Fibroblast of skin of scalp (primary cell): ENCODE measurements around the gene SLC37A2.
"Not testable (repeated sequence)": the region's sequence is repeated elsewhere in the genome, so short reads cannot be mapped to it uniquely, and the experiment has no call there.

Experiments used
- DNase-seq: peaks from one replicate; pipeline ENCODE4 v3.0.0-alpha.2; 2013

The SLC37A2 gene

DNA sequence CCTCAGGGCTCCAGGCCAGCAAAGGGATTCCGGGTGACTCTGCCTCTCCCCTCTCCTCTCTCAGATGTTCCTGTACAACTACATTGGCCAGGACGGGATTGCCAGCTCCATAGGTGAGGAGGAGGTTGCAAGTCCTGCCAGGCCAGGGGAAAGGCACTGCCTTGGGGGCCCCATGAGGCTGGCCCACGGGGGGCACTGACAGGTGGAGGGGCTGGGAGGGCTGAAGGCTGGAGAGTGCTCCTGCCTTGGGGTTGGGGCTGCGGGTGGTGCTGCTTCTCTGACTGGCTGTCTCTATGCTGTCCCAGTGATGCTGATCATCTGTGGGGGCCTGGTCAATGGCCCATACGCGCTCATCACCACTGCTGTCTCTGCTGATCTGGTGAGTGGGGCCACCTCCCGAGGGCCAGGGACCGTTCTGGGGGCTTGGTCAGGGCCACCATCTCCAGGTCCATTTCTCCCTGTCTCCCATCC, 21.7 kb downstream of the SLC37A2 start:
- DNase-seq: no peak

GRCh38 chr11:125085301-125086081, 22.4 kb downstream of the SLC37A2 start:
- DNase-seq: no peak

DNA sequence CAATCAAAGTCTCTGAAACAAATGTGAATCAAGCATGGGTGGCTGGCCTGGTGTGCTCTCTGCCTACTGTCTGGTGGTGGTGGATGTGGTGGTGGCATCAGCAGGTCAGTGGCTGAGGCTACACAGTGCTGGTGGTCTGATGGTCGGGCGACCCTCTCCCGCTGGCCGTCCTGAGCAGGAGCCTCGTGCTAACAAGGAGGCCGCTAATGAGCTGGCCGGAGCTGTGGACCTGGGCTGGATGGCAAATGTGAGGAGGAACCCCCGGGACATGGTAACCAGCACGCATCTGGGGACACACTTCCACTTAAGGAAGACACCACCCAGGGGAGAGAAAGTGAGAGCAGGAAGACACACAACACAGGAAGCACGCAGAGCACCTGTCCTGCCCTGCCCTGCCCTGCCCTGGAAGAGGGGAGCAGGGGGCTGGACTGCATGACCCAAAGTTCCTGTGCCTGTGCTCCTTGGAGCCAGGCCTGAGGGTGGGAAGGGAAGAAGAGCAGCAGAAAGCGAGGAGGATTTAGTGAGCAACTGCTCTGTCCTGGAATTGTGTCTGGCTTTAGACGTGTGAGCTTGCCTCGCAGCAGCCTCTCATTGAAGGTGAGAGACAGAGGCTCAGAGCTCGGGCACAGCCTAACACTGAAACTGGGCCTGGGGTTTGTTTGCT, 23.7 kb downstream of the SLC37A2 start:
- no peak for DNase-seq

GRCh38 chr11:125088123-125088522, 25.0 kb downstream of the SLC37A2 start:
- DNase-seq: no peak

GRCh38 chr11:125088576-125089455, 25.7 kb downstream of the SLC37A2 start:
- DNase-seq: no peak

- DNase-seq: not testable (repeated sequence)
These were observed 26.4 kb downstream of the SLC37A2 start for GRCh38 chr11:125089481-125089880.

DNA sequence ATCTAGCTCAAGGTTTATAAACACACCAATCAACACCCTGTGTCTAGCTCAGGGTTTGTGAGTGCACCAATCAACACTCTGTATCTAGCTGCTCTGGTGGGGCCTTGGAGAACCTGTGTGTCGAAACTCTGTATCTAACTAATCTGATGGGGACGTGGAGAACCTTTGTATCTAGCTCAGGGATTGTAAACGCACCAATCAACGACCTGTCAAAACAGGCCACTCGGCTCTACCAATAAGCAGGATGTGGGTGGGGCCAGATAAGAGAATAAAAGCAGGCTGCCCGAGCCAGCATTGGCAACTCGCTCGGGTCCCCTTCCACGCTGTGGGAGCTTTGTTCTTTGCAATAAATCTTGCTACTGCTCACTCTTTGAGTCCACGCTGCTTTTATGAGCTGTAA, 27.0 kb downstream of the SLC37A2 start:
- DNase-seq: not testable (repeated sequence)

GRCh38 chr11:125090816-125091215, 27.7 kb downstream of the SLC37A2 start:
- no peak for DNase-seq

DNA sequence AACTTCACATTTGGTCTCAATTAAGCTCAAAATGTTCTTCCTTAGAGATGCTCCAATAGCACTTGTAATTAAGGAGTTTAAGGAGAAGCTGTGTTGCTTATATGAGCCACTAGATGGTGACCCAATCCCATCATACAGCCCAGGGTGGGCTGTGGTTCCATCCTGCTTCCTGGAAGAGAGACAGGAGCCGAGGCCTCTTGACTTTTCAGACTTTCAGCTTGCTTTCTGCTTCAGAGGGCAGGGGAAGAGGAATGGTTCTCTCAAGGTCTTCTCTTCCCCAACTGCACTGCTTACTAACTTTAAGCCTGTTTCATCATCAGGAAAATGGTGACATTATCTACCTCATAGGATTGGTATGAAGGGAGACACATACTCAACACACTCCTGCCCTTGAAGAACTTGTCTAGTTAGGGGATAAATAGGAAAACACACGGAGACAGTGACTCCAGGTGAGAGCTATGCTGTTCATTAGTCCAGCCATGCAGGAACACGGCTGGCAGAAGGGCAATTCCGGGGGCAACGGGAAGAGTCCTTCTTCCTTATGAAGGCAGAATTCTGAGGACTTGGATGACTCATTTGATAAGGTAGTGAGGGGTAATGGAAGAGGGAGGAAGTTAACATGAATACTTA, 28.3 kb downstream of the SLC37A2 start:
- DNase-seq: peak; percentile 82

DNA sequence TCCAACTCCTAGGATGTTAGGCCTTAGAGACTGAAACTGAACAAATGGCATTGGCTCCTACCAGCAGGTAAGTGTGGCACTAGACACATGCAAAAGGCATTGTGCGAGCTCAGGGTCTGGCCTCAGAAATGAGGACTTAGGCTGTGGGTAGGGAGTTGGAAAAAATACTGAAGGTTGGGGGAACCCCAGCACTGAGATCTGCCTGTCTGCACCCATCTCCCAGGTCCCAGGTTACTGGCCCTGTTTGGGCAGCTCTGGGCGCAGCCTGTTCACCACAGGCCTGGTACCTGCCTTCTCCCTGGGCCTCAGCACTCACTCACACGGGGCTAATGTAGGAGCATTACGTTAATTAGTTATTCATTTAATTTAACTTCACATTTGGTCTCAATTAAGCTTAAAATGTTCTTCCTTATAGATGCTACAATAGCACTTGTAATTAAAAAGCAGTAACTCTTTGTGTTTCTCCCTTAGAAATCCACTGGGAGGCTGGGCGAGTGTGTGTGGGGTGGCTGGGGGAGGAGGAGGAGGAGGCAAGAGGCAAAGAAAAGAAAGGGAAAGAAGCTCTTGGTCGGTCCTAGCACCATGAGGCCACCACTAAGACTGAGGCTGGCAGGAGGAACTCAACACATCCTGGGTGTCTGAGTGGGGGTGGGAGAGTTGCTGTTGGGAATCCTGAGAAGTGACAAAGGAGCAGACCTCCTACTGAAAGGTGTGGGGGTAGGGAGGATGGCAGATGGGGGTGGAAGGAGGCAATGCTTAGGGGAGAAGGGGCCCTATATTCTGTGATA, 29.0 kb downstream of the SLC37A2 start:
- DNase-seq: no peak

GRCh38 chr11:125092669-125093068, 29.6 kb downstream of the SLC37A2 start:
- DNase-seq: no peak

GRCh38 chr11:125093502-125093901, 30.4 kb downstream of the SLC37A2 start:
- DNase-seq: no peak

DNA sequence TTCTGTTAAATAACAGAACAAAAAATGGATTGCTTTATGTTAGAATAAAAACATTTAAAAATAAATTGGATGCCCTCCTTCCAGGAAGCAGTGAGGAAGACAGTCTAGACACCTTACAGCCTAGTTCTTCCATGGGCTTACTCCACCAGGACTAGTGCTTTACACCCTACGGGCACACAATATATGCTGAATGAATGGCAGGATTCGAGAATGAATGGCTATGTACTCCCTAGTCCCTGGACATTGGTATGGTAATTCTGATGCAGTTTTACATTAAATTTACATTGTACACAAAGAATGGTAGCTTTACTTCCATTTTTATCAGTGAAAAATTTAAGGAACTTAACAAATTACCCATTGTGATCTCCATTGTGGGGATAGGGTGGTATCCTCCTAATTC, 31.6 kb downstream of the SLC37A2 start:
- DNase-seq: no peak

DNA sequence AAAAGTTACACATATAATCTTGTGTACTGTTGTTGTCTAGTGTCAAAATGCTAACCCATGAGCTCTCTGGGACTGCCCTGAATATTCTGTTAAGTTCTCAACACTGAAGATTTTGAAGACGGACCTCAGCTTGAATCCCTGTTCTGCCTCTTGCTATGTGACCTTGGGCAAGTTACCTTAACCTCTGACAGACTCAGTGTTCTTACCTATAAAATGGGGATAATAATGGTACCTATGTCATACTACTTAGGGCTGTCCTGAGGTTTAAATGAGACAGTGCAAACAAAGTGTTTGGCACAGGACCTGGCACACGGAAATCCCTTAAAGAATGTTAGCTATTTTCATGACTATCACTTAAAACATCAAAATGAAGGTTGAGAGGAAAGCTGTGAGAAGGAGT, 37.0 kb downstream of the SLC37A2 start:
- DNase-seq: no peak

DNA sequence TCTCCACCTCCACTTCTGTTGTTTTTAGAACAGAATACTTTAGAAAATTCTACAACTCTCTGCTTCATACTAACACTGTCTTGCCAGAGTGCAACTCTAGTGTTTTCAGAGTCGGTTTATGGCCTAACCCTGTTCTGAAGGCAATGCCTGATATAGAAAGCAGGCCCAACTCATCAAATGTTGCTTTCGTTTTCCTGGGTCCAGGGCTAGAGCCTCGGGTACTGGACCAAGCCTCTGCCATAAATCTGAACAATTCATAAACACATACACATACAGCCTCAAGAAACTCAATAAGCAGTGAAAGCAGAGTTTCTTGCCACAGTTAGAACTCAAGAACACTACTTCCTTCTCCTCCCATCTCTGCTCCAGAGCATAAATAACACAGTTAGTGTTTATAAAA, 38.5 kb downstream of the SLC37A2 start:
- no peak for DNase-seq

DNA sequence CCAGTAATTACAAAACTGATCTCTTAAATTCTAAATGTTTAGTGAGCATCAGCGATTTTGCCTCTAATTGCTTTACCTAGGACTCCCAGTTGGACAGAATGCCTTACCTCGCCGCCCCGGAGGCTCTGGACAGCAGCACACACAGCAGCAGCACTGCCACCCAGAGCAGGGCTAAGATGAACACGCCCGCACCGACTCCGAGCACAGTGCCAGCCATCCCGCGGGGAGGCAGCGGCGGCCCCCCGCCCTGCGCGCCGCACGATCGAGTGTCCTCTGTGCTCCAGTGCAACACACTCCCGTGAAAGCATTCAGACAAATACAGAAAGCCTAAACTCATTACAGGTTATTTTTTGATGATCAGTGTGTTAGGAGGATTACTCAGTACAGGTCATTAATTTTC, 38.9 kb downstream of the SLC37A2 start:
- DNase-seq: no peak

GRCh38 chr11:125102510-125102909, 39.4 kb downstream of the SLC37A2 start:
- DNase-seq: no peak

GRCh38 chr11:125105926-125106325, 42.8 kb downstream of the SLC37A2 start:
- DNase-seq: no peak

DNA sequence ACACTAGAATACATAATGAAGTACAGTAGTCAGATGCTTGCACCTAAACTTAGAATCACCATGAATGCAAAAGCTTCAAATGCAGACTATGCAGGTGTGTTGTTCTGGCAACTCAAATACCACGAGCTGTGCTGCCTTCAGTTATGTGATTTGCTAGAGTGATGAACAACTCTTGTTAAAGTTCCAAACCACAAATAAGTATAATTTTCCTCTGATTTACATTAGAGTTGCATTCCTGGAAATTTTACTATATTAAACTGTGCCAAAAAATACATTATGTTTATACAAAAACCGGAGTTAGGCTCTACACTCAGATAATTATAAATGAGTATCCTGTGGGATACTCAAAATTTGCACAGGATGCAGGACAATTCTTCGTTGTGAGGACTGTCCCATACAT, 45.4 kb downstream of the SLC37A2 start:
- no peak for DNase-seq

GRCh38 chr11:125110506-125110905, 47.4 kb downstream of the SLC37A2 start:
- no peak for DNase-seq

DNA sequence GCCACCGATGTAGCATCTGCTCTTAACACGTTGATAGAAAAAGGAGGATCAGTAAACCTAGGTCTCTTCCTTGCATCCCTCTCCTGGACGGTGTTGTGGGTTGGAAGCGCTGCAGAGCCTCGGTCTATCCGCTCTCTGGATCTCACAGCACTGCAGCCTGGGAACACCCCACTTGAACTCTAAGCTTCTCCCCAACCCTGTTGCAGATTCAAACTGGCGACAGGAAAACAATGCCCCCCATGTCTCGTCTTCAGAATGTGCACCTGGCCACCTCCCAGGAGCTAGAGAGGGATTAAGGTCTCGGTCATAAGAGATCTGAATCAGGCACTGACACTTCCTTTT, 47.9 kb downstream of the SLC37A2 start:
- no peak for DNase-seq
